CD4-positive, alpha-beta T cell treated with Interleukin-4 for 1 hour (primary cell): ENCODE measurements around the gene STK38L.

Experiments used
- DNase-seq, 2 donors: peaks; one replicate each; pipeline ENCODE4 v3.0.0-alpha.2; 2020 to 2022

STK38L gene

GRCh38 chr12:27330846-27331245 is 86.8 kb downstream of the STK38L start:
- no peak for DNase-seq

- peak; percentile 22 to 45 for DNase-seq
Observed at GRCh38 chr12:27331291-27331926, 87.3 kb downstream of the STK38L start.

- DNase-seq, result no peak
Observed at GRCh38 chr12:27331927-27332324, 87.8 kb downstream of the STK38L start.

GRCh38 chr12:27332407-27332713 is 88.3 kb downstream of the STK38L start:
- DNase-seq, result no peak

- peak; percentile 14 to 15 for DNase-seq
Observed at GRCh38 chr12:27332714-27333402, 88.8 kb downstream of the STK38L start, which contains the start of gene BMAL2. Gene BMAL2 (plus strand): TSS chr12:27332836. CDS start chr12:27333073, 237 bp downstream.

- peak; percentile 27 to 66 for DNase-seq
Observed at GRCh38 chr12:27333403-27334009, 89.4 kb downstream of the STK38L start.

- DNase-seq, result no peak
Observed at GRCh38 chr12:27334042-27334720, 90.1 kb downstream of the STK38L start.

- no peak for DNase-seq
Observed at GRCh38 chr12:27334721-27335082, 90.6 kb downstream of the STK38L start.

- DNase-seq, result no peak
Observed at GRCh38 chr12:27335364-27336281, 91.5 kb downstream of the STK38L start.

- DNase-seq, result no peak
Observed at GRCh38 chr12:27336282-27336653, 92.2 kb downstream of the STK38L start.

- no peak for DNase-seq
Observed at GRCh38 chr12:27337376-27337775, 93.3 kb downstream of the STK38L start.

- no peak for DNase-seq
Observed at GRCh38 chr12:27338473-27338872, 94.4 kb downstream of the STK38L start.

- DNase-seq, result no peak
Observed at GRCh38 chr12:27340971-27341370, 96.9 kb downstream of the STK38L start.

GRCh38 chr12:27342536-27342935 is 98.5 kb downstream of the STK38L start:
- no peak for DNase-seq

- no peak for DNase-seq
Observed at GRCh38 chr12:27343255-27344000, 99.3 kb downstream of the STK38L start.

GRCh38 chr12:27344246-27344645 is 100.2 kb downstream of the STK38L start:
- DNase-seq, result no peak

- DNase-seq, result no peak
Observed at GRCh38 chr12:27344760-27345159, 100.7 kb downstream of the STK38L start.

- no peak for DNase-seq
Observed at GRCh38 chr12:27345376-27345775, 101.3 kb downstream of the STK38L start.

GRCh38 chr12:27347779-27348178 is 103.7 kb downstream of the STK38L start:
- no peak for DNase-seq

GRCh38 chr12:27351476-27351875 is 107.4 kb downstream of the STK38L start:
- DNase-seq, result no peak

GRCh38 chr12:27355486-27355885 is 111.4 kb downstream of the STK38L start:
- DNase-seq, result no peak

- DNase-seq, result no peak
Observed at GRCh38 chr12:27355979-27356378, 111.9 kb downstream of the STK38L start.
